Endothelial cell of umbilical vein (primary cell): ENCODE measurements around the gene PLEKHA4.

Experiments
- FOS ChIP-seq: IDR thresholded peaks from 2 replicates; pipeline ENCODE4 v1.6.1; 2011; ENCODE audit warnings: mild to moderate bottlenecking, low read length, moderate library complexity, borderline replicate concordance; ENCODE audit not compliant: insufficient read depth
- TF ChIP-seq, protein P1 (sequence below), 2 donors: IDR thresholded peaks; 1 replicate in 1 of 2; 2 replicates in 1 of 2; pipeline ENCODE4 v1.5.1; 2011; ENCODE audit warnings: low read length in 2 of 2, mild to moderate bottlenecking in 2 of 2, moderate library complexity in 2 of 2, control low read depth in 1 of 2, inconsistent platforms in 1 of 2, low read depth in 1 of 2; ENCODE audit not compliant: insufficient read depth in 1 of 2; ENCODE audit errors: extremely low read depth in 1 of 2

DNA sequence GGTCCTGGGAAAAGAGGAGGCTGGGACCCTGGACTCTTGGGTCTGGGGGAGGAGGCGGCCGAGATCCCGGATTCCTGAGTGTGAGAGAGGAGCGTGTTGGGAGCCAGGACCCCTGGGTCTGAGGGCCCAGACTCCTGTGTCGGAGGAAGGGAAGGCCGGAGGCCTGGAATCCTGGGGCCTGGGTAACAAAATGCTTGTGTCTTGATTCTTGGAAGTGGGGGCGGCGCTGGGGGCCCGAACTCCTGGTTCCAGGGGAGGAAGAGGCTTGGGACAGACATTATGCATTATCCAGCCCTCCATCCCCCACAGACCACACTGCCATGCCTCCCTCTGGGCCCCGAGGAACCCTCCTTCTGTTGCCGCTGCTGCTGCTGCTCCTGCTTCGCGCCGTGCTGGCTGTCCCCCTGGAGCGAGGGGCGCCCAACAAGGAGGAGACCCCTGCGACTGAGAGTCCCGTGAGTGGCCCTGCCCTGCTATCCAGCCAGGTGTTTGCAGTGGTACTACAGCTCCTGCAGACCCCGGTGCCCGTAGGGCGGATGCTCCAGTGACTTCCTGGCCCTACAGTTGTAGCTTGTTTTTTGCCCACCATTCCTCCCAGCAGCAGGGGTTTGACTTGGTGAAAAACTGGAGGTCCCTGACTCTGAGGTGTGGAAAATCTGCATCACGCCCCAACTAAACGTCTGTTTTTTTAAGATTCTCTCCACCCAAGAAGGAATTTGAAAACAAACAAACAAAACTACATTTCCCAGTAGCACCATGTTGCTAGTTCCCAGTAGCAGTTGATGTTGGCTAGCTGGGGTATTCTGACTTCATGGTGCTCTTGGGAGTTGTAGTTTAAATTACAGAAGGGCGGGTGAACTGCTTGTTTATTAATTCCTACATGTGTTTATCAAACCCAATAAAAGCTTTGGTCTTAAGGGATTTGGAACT, 32.3 kb upstream of the PLEKHA4 start:
- TF ChIP-seq, protein P1, sequence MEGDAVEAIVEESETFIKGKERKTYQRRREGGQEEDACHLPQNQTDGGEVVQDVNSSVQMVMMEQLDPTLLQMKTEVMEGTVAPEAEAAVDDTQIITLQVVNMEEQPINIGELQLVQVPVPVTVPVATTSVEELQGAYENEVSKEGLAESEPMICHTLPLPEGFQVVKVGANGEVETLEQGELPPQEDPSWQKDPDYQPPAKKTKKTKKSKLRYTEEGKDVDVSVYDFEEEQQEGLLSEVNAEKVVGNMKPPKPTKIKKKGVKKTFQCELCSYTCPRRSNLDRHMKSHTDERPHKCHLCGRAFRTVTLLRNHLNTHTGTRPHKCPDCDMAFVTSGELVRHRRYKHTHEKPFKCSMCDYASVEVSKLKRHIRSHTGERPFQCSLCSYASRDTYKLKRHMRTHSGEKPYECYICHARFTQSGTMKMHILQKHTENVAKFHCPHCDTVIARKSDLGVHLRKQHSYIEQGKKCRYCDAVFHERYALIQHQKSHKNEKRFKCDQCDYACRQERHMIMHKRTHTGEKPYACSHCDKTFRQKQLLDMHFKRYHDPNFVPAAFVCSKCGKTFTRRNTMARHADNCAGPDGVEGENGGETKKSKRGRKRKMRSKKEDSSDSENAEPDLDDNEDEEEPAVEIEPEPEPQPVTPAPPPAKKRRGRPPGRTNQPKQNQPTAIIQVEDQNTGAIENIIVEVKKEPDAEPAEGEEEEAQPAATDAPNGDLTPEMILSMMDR (IDR thresholded peaks at IDR 0.05; ENCODE audit: extremely low read depth in 1 of 2, insufficient read depth in 1 of 2, low read depth in 1 of 2, low read length in 2 of 2) = no peak
- TF ChIP-seq FOS = no peak
